Vagina (tissue), 2 donors: ENCODE measurements around the gene SLC16A5. TPM values are rescaled to one million over a fixed set of nuclear protein-coding genes. Genes with fewer than 3 reads are reported as not detected.

Experiments used
- DNase-seq, 2 donors: peaks; one replicate each; pipeline ENCODE4 v3.0.0-alpha.2; 2017; ENCODE audit errors: extremely low spot score in 2 of 2
- H3K27ac ChIP-seq: fragments of 200-600 bp; sonication (generic); one replicate; pipeline ENCODE4 v1.5.1; 2019
- H3K27me3 ChIP-seq: fragments of 200-600 bp; sonication (generic); one replicate; pipeline ENCODE4 v1.5.1; 2019
- H3K36me3 ChIP-seq, 2 donors: fragments of 200-600 bp; sonication (generic); one replicate each; pipeline ENCODE4 v1.5.1; 2017 to 2019
- H3K4me1 ChIP-seq: fragments of 200-600 bp; sonication (generic); one replicate; pipeline ENCODE4 v1.5.1; 2019
- H3K4me3 ChIP-seq, 2 donors: fragments of 200-600 bp; sonication (generic); 1 replicate in 1 of 2; 2 replicates in 1 of 2; pipeline ENCODE4 v1.5.1; 2016 to 2019
- H3K9me3 ChIP-seq: fragments of 200-600 bp; sonication (generic); one replicate; pipeline ENCODE4 v1.5.1; 2019
- CTCF ChIP-seq, 3 experiments: fragments of 450-650 bp in 2 of 3; fragments of 200-600 bp in 1 of 3; sonication (generic) in 1 of 3; IDR thresholded peaks; one replicate each; pipeline ENCODE4 v1.5.1; 2017 to 2019; ENCODE audit warnings: antibody characterized with exemption in 3 of 3, mild to moderate bottlenecking in 2 of 3, moderate library complexity in 2 of 3
- POLR2A ChIP-seq, 2 donors: fragments of 450-650 bp; IDR thresholded peaks; one replicate each; pipeline ENCODE4 v1.6.1; 2017; ENCODE audit warnings: antibody characterized with exemption in 2 of 2, mild to moderate bottlenecking in 2 of 2, moderate library complexity in 2 of 2
- POLR2AphosphoS5 ChIP-seq, 2 donors: sonication (generic); formaldehyde crosslinking; IDR thresholded peaks; one replicate each; pipeline ENCODE4 v1.9.0; 2017; ENCODE audit warnings: antibody characterized with exemption in 2 of 2, mild to moderate bottlenecking in 2 of 2, low read depth in 1 of 2; ENCODE audit not compliant: insufficient read depth in 1 of 2
- intact Hi-C: fragments of 100-400 bp; cut with DNase I; formaldehyde crosslinking; loops from one replicate; pipeline ENCODE4 v1.15.1; 2023
- total RNA-seq: library from RNA; depleted of rRNA; stranded (reverse); fragments of >200 nt; gene quantifications from one replicate; pipeline ENCODE4 v1.2.3, GENCODE V29; 2016

The SLC16A5 gene
- total RNA-seq, 1 donor from 2014 or later, result 26.8 TPM

- TF ChIP-seq CTCF (IDR thresholded peaks at IDR 0.05), result no peak
- no peak for TF ChIP-seq POLR2AphosphoS5 (IDR thresholded peaks at IDR 0.05; ENCODE audit: insufficient read depth in 1 of 2, low read depth in 1 of 2)
- Histone ChIP-seq H3K9me3 (no peaks in the 10 kb centered on the region), H3K4me3 (peak overlapping the region; percentile 86 to 95), H3K27me3 (no peaks in the 10 kb centered on the region), H3K4me1 (peaks cover 41% of the 10 kb centered on the region), H3K27ac (peak overlapping the region; percentile 87), H3K36me3 (no peaks in the 10 kb centered on the region)
- intact Hi-C loops, result loop anchor here (5.0 to 10.0 kb wide), 2 partner anchors 92 to 146 kb away; no protein-coding TSS in a partner anchor
- no peak for DNase-seq
Observed at GRCh38 chr17:75110234-75110937, 22.6 kb downstream of the SLC16A5 start.

- Histone ChIP-seq H3K36me3 (no peaks in the 10 kb centered on the region), H3K4me1 (peaks cover 41% of the 10 kb centered on the region), H3K27me3 (no peaks in the 10 kb centered on the region), H3K9me3 (no peaks in the 10 kb centered on the region), H3K4me3 (no peak overlapping the region), H3K27ac (no peak overlapping the region)
- DNase-seq, result no peak
- intact Hi-C loops, result loop anchor here (5.0 to 10.0 kb wide), 2 partner anchors 90 to 147 kb away; no protein-coding TSS in a partner anchor
- TF ChIP-seq POLR2A (IDR thresholded peaks at IDR 0.05), result no peak
- TF ChIP-seq POLR2AphosphoS5 (IDR thresholded peaks at IDR 0.05; ENCODE audit: insufficient read depth in 1 of 2, low read depth in 1 of 2), result no peak
- TF ChIP-seq CTCF (IDR thresholded peaks at IDR 0.05), result no peak
Observed at GRCh38 chr17:75111777-75112335, 24.1 kb downstream of the SLC16A5 start.

GRCh38 chr17:75113798-75114551, 26.2 kb downstream of the SLC16A5 start:
- Histone ChIP-seq H3K27me3 (no peaks in the 10 kb centered on the region), H3K36me3 (no peaks in the 10 kb centered on the region), H3K4me3 (peak overlapping the region; percentile 42 to 53), H3K9me3 (no peaks in the 10 kb centered on the region), H3K4me1 (peaks cover 37% of the 10 kb centered on the region), H3K27ac (peak overlapping the region; percentile 84)
- peak; percentile 93 to 94 (median 94) for TF ChIP-seq CTCF (IDR thresholded peaks at IDR 0.05)
- no peak for TF ChIP-seq POLR2A (IDR thresholded peaks at IDR 0.05)
- TF ChIP-seq POLR2AphosphoS5 (IDR thresholded peaks at IDR 0.05; ENCODE audit: insufficient read depth in 1 of 2, low read depth in 1 of 2), result peak; percentile 64 to 75
- intact Hi-C loops, result loop anchor here (5.0 to 10.0 kb wide), 2 partner anchors 88 to 149 kb away; no protein-coding TSS in a partner anchor
- DNase-seq, result no peak

- Histone ChIP-seq H3K27ac (peak overlapping the region; percentile 84), H3K36me3 (no peaks in the 10 kb centered on the region), H3K4me1 (peaks cover 30% of the 10 kb centered on the region), H3K27me3 (no peaks in the 10 kb centered on the region), H3K9me3 (no peaks in the 10 kb centered on the region), H3K4me3 (peak overlapping the region; percentile 42 to 53)
- no peak for DNase-seq
- TF ChIP-seq CTCF (IDR thresholded peaks at IDR 0.05), result no peak
- no peak for TF ChIP-seq POLR2A (IDR thresholded peaks at IDR 0.05)
- no peak for TF ChIP-seq POLR2AphosphoS5 (IDR thresholded peaks at IDR 0.05; ENCODE audit: insufficient read depth in 1 of 2, low read depth in 1 of 2)
- intact Hi-C loops, result loop anchor here (5.0 to 10.0 kb wide), 2 partner anchors 88 to 150 kb away; no protein-coding TSS in a partner anchor
Observed at GRCh38 chr17:75114552-75115314, 27.0 kb downstream of the SLC16A5 start.
